Loucy (cell line): Measurements from ENCODE around the gene SUGP2.

ENCODE experiments used
- H2AFZ ChIP-seq: fragments of 200-600 bp; sonication (generic); 2 replicates; pipeline ENCODE4 v1.6.0; 2016; ENCODE audit warnings: antibody characterized with exemption, mild to moderate bottlenecking, low read length, moderate library complexity
- H3F3A ChIP-seq: fragments of 200-600 bp; 2 replicates; pipeline ENCODE4 v1.6.0; 2016; ENCODE audit warnings: antibody characterized with exemption, low read depth, mild to moderate bottlenecking
- H3K27me3 ChIP-seq: fragments of 200-600 bp; sonication (generic); 2 replicates; pipeline ENCODE4 v1.6.1; 2014; ENCODE audit warnings: low read length, mild to moderate bottlenecking; ENCODE audit not compliant: insufficient read depth, poor library complexity, severe bottlenecking
- H3K36me3 ChIP-seq: fragments of 200-600 bp; sonication (generic); 2 replicates; pipeline ENCODE4 v1.6.1; 2016; ENCODE audit warnings: low read length; ENCODE audit not compliant: insufficient read depth
- H3K4me1 ChIP-seq: fragments of 200-600 bp; sonication (generic); 2 replicates; pipeline ENCODE4 v1.5.1; 2014; ENCODE audit warnings: low read length, mild to moderate bottlenecking; ENCODE audit not compliant: insufficient read depth, poor library complexity, severe bottlenecking
- H3K4me2 ChIP-seq: fragments of 200-600 bp; sonication (generic); 2 replicates; pipeline ENCODE4 v1.6.0; 2014; ENCODE audit warnings: antibody characterized with exemption, low read length, low read depth, mild to moderate bottlenecking; ENCODE audit not compliant: poor library complexity, severe bottlenecking
- H3K4me3 ChIP-seq: fragments of 200-600 bp; sonication (generic); 2 replicates; pipeline ENCODE4 v1.5.1; 2014; ENCODE audit warnings: low read length, mild to moderate bottlenecking, mixed read lengths; ENCODE audit not compliant: poor library complexity, severe bottlenecking
- H3K79me2 ChIP-seq: fragments of 200-600 bp; sonication (generic); 2 replicates; pipeline ENCODE4 v1.6.1; 2014; ENCODE audit warnings: low read length; ENCODE audit not compliant: insufficient read depth
- H3K9ac ChIP-seq: fragments of 200-600 bp; sonication (generic); 2 replicates; pipeline ENCODE4 v1.6.0; 2014; ENCODE audit warnings: mild to moderate bottlenecking, low read depth, low read length, moderate library complexity; ENCODE audit not compliant: poor library complexity, severe bottlenecking
- H3K9me2 ChIP-seq: fragments of 200-600 bp; sonication (generic); replicated peaks from 2 replicates; pipeline ENCODE4 v1.6.1; 2016; ENCODE audit warnings: low read depth, low read length, mixed read lengths
- H3K9me3 ChIP-seq: fragments of 200-600 bp; sonication (generic); 2 replicates; pipeline ENCODE4 v1.6.1; 2014; ENCODE audit warnings: mild to moderate bottlenecking, antibody characterized with exemption, low read length, low read depth; ENCODE audit not compliant: insufficient read depth
- H4K20me1 ChIP-seq: fragments of 200-600 bp; sonication (generic); 2 replicates; pipeline ENCODE4 v1.6.0; 2014; ENCODE audit warnings: antibody characterized with exemption, low read length, mild to moderate bottlenecking; ENCODE audit not compliant: insufficient read depth, poor library complexity, severe bottlenecking
- CTCF ChIP-seq: fragments of 200-600 bp; sonication (generic); conservative IDR thresholded peaks from 2 replicates; pipeline ENCODE4 v1.5.1; 2014; ENCODE audit warnings: mild to moderate bottlenecking, antibody characterized with exemption, low read length
- EZH2phosphoT487 ChIP-seq: fragments of 200-600 bp; IDR thresholded peaks from 2 replicates; pipeline ENCODE4 v1.6.1; 2018; ENCODE audit warnings: antibody characterized with exemption, mild to moderate bottlenecking, moderate library complexity, borderline replicate concordance

The SUGP2 gene

GRCh38 chr19:19057720-19058119 lies 24.4 kb upstream of the SUGP2 start:
- H3K4me2 ChIP-seq, result no peak overlapping the region
- peaks cover 39% of the 10 kb centered on the region; the same call in 1 of the 2 replicates for H3K36me3 ChIP-seq
- no peak overlapping the region for H3K4me3 ChIP-seq
- TF ChIP-seq CTCF, result no peak
- TF ChIP-seq EZH2phosphoT487, result no peak
- H3K9ac ChIP-seq, result no peak overlapping the region
- no peaks in the 10 kb centered on the region for H3K9me3 ChIP-seq
- H3K4me1 ChIP-seq, result peaks cover 18% of the 10 kb centered on the region
- no peaks in the 10 kb centered on the region for H4K20me1 ChIP-seq
- H3K27me3 ChIP-seq, result no peaks in the 10 kb centered on the region
- no peaks in the 10 kb centered on the region for H3K79me2 ChIP-seq
- H2AFZ ChIP-seq, result no peak overlapping the region
- no peaks in the 10 kb centered on the region for H3K9me2 ChIP-seq
- H3F3A ChIP-seq, result no peaks in the 10 kb centered on the region

- Histone ChIP-seq H3K9me2 (no peaks in the 10 kb centered on the region), H3K4me3 (no peak overlapping the region), H4K20me1 (no peaks in the 10 kb centered on the region), H3K4me1 (peaks cover 14% of the 10 kb centered on the region), H3F3A (no peaks in the 10 kb centered on the region), H3K4me2 (no peak overlapping the region), H3K9me3 (no peaks in the 10 kb centered on the region), H2AFZ (no peak overlapping the region), H3K9ac (no peak overlapping the region), H3K79me2 (no peaks in the 10 kb centered on the region), H3K36me3 (peaks cover 42% of the 10 kb centered on the region; the same call in 1 of the 2 replicates), H3K27me3 (no peaks in the 10 kb centered on the region)
- TF ChIP-seq EZH2phosphoT487, result no peak
- TF ChIP-seq CTCF, result no peak
Measured at GRCh38 chr19:19057317-19057716, 24.0 kb upstream of the SUGP2 start.

GRCh38 chr19:19056636-19057275 lies 23.4 kb upstream of the SUGP2 start:
- Histone ChIP-seq H3K9me2 (no peaks in the 10 kb centered on the region), H3K79me2 (no peaks in the 10 kb centered on the region), H3K36me3 (peaks cover 46% of the 10 kb centered on the region; the same call in 1 of the 2 replicates), H3K4me1 (peaks cover 10% of the 10 kb centered on the region), H2AFZ (no peak overlapping the region), H3K9ac (no peak overlapping the region), H4K20me1 (no peaks in the 10 kb centered on the region), H3K4me2 (no peak overlapping the region), H3K9me3 (no peaks in the 10 kb centered on the region), H3K27me3 (no peaks in the 10 kb centered on the region), H3K4me3 (no peak overlapping the region), H3F3A (no peaks in the 10 kb centered on the region)
- no peak for TF ChIP-seq EZH2phosphoT487

GRCh38 chr19:19055701-19056100 lies 22.4 kb upstream of the SUGP2 start:
- no peaks in the 10 kb centered on the region for H3K9me2 ChIP-seq
- no peak overlapping the region for H3K4me3 ChIP-seq
- no peak overlapping the region for H3K9ac ChIP-seq
- no peaks in the 10 kb centered on the region for H4K20me1 ChIP-seq
- H3K27me3 ChIP-seq, result no peaks in the 10 kb centered on the region
- H2AFZ ChIP-seq, result no peak overlapping the region
- no peaks in the 10 kb centered on the region for H3K79me2 ChIP-seq
- H3K4me1 ChIP-seq, result peaks cover 6% of the 10 kb centered on the region
- H3K9me3 ChIP-seq, result no peaks in the 10 kb centered on the region
- H3K36me3 ChIP-seq, result peaks cover 50% of the 10 kb centered on the region; the same call in 1 of the 2 replicates
- no peak overlapping the region for H3K4me2 ChIP-seq
- TF ChIP-seq EZH2phosphoT487, result no peak
- TF ChIP-seq CTCF, result no peak
- H3F3A ChIP-seq, result no peaks in the 10 kb centered on the region
